Neural cell (in vitro differentiated cells): Measurements from ENCODE around the gene NMNAT1.

Source experiments
- CTCF ChIP-seq: fragments of 450-650 bp; IDR thresholded peaks from 2 replicates; pipeline ENCODE4 v1.5.1; 2014; ENCODE audit warnings: antibody characterized with exemption, mild to moderate bottlenecking, moderate library complexity; ENCODE audit not compliant: poor library complexity, severe bottlenecking
- EP300 ChIP-seq: fragments of 450-650 bp; conservative IDR thresholded peaks from 2 replicates; pipeline ENCODE4 v1.6.1; 2014; ENCODE audit warnings: antibody characterized with exemption, mild to moderate bottlenecking, moderate library complexity; ENCODE audit not compliant: poor library complexity, severe bottlenecking
- EZH2 ChIP-seq: fragments of 200-600, 300-800 bp; shearing (Covaris generic), sonication (generic); IDR thresholded peaks from 2 replicates; pipeline ENCODE4 v1.6.1; 2014; ENCODE audit warnings: antibody characterized with exemption, low read length, borderline replicate concordance, mild to moderate bottlenecking; ENCODE audit not compliant: insufficient read depth, poor library complexity, severe bottlenecking
- POLR2AphosphoS5 ChIP-seq: IDR thresholded peaks from 2 replicates; pipeline ENCODE4 v1.6.1; 2012
- RAD21 ChIP-seq: fragments of 450-650 bp; conservative IDR thresholded peaks from 2 replicates; pipeline ENCODE4 v1.6.1; 2014; ENCODE audit warnings: antibody characterized with exemption, mild to moderate bottlenecking, moderate library complexity
- REST ChIP-seq: IDR thresholded peaks from 2 replicates; pipeline ENCODE4 v1.6.1; 2012; ENCODE audit warnings: borderline replicate concordance
- SMC3 ChIP-seq: fragments of 450-650 bp; conservative IDR thresholded peaks from 2 replicates; pipeline ENCODE4 v1.6.1; 2014; ENCODE audit warnings: antibody characterized with exemption, mild to moderate bottlenecking, moderate library complexity; ENCODE audit not compliant: poor library complexity

DNA sequence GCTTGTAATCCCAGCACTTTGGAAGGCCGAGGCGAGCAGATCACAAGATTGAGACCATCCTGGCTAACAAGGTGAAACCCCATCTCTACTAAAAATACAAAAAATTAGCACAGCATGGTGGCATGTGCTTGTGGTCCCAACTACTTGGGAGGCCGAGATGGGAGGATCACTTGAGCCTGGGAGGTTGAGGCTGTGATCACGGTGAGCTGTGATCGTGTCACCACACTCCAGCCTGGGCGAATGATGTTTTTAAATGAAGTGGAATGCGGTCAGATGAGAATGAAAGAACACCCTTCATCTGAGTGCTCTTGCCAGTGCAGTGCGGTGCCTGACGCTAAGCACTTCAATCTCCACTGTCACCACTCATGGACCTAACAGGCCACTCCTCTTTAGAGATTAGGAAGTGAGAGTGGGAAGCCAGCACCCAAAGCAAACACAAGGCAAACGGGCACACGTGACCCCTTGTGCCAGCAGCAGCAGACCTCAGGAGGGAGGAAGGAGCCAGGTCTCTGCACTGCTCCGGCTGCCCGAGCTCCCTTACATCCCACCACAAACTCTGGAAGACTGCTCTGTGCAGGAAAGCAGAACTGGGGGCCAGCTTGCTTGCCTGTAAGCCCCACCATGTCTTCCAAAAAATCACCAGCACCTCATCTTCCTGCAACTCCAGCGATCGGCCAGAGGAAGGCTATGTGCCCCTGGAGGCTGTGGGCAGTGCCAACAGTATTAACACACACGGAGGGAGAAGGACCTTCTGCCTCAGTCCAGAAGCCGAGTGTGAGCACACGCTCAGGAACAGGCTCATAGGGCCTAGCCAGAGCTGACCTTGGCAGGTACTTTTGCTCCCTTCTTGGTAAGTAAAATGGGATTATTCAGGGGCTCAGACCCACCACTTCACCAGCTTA lies 42.9 kb upstream of the NMNAT1 start:
- TF ChIP-seq CTCF (no peak), EZH2 (no peak), RAD21 (no peak), EP300 (no peak), POLR2AphosphoS5 (no peak), REST (no peak), SMC3 (no peak)
